Fibroblast of the aortic adventitia (primary cell): ENCODE results near the gene CCDC30. TPM values are rescaled to one million over a fixed set of nuclear protein-coding genes. Genes with fewer than 3 reads are reported as not detected.
"Not testable (repeated sequence)": the region's sequence is repeated elsewhere in the genome, so short reads cannot be mapped to it uniquely, and the experiment has no call there.

Experiments used
- DNase-seq: peaks from one replicate; pipeline ENCODE4 v3.0.0-alpha.2; 2010; ENCODE audit warnings: low read depth
- H3K4me3 ChIP-seq: 2 replicates; pipeline ENCODE4 v1.5.1; 2011; ENCODE audit warnings: low read depth, mild to moderate bottlenecking, control low read depth, low read length, moderate library complexity
- CTCF ChIP-seq: IDR thresholded peaks from 2 replicates; pipeline ENCODE4 v1.5.1; 2011; ENCODE audit warnings: mild to moderate bottlenecking, low read length, control low read depth, inconsistent platforms; ENCODE audit not compliant: insufficient read depth
- total RNA-seq: library from RNA; depleted of rRNA; stranded (reverse); fragments of >200 nt; gene quantifications from 2 replicates; pipeline ENCODE4 v1.2.3, GENCODE V29; 2012; ENCODE audit warnings: low replicate concordance

CCDC30 gene
- total RNA-seq, 1 donor, result 1.4 TPM

- no peak for DNase-seq
- no peak for TF ChIP-seq CTCF
- no peak overlapping the region for H3K4me3 ChIP-seq
These were observed 1.9 kb upstream of the CCDC30 start for GRCh38 chr1:42461196-42461595.

GRCh38 chr1:42463921-42464320 is 835 bp downstream of the CCDC30 start:
- peak overlapping the region; percentile 82 for H3K4me3 ChIP-seq
- no peak for TF ChIP-seq CTCF
- DNase-seq, result no peak

GRCh38 chr1:42466030-42466429 is 2.9 kb downstream of the CCDC30 start:
- TF ChIP-seq CTCF, result no peak
- H3K4me3 ChIP-seq, result no peak overlapping the region
- no peak for DNase-seq

- H3K4me3 ChIP-seq, result no peak overlapping the region
- no peak for TF ChIP-seq CTCF
- DNase-seq, result no peak
These were observed 6.6 kb downstream of the CCDC30 start for GRCh38 chr1:42469727-42470126.

- no peak for DNase-seq
- no peak overlapping the region for H3K4me3 ChIP-seq
- TF ChIP-seq CTCF, result no peak
These were observed 13.5 kb downstream of the CCDC30 start for GRCh38 chr1:42476605-42477004.

GRCh38 chr1:42477354-42477753 is 14.3 kb downstream of the CCDC30 start:
- H3K4me3 ChIP-seq, DNase-seq: not testable (repeated sequence)

GRCh38 chr1:42477775-42478174 is 14.7 kb downstream of the CCDC30 start:
- no peak for DNase-seq
- no peak for TF ChIP-seq CTCF
- no peak overlapping the region for H3K4me3 ChIP-seq
